ENCODE data around the gene CELA3A.
"Not testable (repeated sequence)": the region's sequence is repeated elsewhere in the genome, so short reads cannot be mapped to it uniquely, and the experiment has no call there.

The CELA3A gene

GRCh38 chr1:22021061-22021460 is 19.6 kb downstream of the CELA3A start:
- DNase-seq: no peak

DNA sequence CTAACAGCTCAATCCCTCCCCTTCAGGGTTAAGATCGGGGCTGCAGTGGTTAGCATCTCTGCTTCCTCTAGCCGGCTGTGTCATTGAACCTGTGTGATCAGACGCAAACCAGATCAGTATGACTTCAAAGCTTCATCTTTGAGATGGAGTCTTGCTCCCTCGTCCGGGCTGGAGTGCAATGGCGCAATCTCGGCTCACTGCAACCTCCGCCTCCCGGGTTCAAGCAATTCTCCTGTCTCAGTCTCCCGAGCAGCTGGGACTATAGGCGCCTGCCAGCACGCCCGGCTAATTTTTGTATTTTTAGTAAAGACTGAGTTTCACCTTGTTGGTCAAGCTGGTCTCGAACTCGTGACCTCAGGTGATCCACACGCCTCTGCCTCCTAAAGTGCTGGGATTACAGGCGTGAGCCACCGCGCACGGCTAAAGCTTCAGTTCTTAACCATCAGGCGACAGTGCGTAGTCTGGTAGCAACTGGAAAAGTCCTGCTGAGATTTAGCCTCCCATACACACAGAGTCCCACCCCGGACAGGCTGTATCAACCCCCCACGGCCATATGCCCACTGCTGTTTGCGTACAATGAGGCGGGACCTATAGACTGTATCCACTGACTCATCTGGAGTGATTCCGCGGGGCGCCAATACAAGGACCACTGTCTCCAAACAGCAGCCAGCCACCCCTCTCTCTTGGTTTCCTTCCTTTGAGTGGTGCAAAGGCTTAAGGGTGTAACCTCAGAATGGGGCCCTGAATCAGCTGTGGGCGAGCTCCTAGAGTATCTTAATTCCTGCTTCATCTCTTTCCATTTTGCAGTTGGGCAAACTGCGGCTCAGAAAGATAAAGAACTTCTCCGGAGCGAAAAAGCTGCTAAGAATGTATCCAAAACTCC is 23.3 kb downstream of the CELA3A start:
- peak; percentile 16 to 94 for DNase-seq

DNA sequence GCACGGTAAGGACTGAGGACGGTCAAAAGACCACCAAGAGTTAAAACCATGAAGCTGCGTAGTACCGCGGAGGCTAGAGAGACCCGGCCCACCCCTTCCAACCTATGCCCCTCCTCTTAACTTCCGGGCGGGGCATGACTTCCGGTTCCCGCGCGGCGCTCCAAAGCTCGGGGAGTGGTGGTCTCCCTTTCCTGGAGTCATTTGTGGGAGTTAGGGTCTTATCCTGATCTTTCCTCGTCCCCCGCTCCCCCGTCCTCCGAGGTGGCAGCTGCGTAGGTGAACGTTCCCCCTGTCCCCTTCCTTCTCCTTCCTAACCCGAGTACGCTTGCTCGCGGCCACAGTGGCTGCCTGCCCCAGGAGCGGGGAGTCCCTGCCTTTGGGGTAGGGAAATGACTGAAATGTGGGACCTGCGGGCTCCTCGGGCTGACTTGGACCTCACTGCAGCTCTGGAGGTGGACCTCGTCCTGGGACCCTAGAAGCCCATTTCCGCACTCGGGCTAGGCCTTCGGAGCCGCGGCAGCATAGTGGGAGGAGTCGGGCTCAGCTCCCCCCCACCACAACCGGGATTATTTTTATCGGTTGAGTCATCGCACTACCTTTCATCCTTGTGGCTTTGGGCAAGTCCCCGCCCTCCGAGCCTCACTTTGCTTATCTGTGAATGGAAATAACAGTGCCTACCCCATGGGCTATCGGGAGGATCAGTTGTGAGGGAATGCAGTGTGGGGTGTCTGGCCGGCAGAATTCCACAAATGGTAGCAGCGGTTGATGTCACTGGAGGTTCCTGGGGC is 24.1 kb downstream of the CELA3A start:
- peak; percentile 84 to 94 for DNase-seq

- no peak for DNase-seq
Measured at GRCh38 chr1:22026924-22027289, 25.4 kb downstream of the CELA3A start.

GRCh38 chr1:22030057-22030456 is 28.6 kb downstream of the CELA3A start:
- DNase-seq: no peak

GRCh38 chr1:22030473-22030872 is 29.0 kb downstream of the CELA3A start:
- DNase-seq: no peak

- DNase-seq: no peak
Measured at GRCh38 chr1:22031214-22031962, 29.9 kb downstream of the CELA3A start.

GRCh38 chr1:22034834-22035233 is 33.4 kb downstream of the CELA3A start:
- DNase-seq: not testable (repeated sequence)

DNA sequence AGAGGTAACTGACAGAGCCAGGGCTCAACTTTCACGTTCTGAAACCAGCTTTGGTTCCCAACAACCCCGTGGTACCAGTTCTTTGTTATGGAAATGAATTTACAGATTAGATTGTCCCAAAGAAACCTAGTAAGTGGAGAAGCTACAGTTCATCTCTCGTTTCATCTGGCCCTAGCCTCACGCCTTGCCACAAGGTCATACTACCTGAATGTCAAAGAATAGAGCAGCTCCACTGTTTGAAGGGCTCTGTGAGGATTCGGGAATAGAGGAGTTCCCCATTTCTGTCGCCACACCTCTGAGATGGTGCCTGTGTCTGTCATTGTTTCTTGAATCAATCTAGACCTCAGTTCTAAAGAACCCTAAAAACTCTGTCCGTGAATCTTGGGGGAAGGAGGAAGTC is 36.1 kb downstream of the CELA3A start:
- DNase-seq: no peak

GRCh38 chr1:22038036-22038435 is 36.6 kb downstream of the CELA3A start:
- no peak for DNase-seq

GRCh38 chr1:22039594-22040285 is 38.3 kb downstream of the CELA3A start:
- DNase-seq: no peak

GRCh38 chr1:22040286-22040623 is 38.8 kb downstream of the CELA3A start:
- no peak for DNase-seq

- DNase-seq: no peak
Measured at GRCh38 chr1:22041505-22041904, 40.0 kb downstream of the CELA3A start.

DNA sequence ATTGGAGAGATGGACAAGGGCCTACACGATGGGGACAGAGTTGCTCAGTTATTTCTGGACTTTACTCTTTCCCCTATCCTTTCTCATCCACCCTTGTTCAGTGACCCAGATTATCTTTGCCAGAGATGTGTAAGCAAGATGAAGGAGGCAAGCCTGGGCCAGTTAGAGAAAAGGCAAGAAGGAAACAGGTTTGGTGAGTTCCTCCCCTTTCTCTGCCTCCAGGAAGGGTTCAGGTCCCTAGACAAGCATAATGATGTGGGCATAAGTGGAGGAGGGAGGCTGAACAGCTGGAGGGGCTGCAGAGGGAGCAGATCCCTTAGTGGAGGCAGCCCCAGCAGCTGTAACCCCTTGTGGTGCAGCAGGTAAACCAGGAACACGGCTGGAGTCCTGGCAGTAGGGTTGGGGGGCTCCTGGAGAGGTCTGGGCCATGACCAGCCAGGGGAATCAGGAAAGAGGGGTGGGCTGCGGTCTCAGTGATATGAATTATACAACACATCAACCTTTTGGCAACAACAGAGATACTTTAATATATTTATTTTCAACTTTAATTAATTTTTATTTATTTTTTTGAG is 41.8 kb downstream of the CELA3A start:
- DNase-seq: no peak

GRCh38 chr1:22044690-22045420 is 43.4 kb downstream of the CELA3A start:
- DNase-seq: no peak

GRCh38 chr1:22045604-22046228 is 44.3 kb downstream of the CELA3A start:
- DNase-seq: no peak

GRCh38 chr1:22048351-22049192 is 47.1 kb downstream of the CELA3A start:
- no peak for DNase-seq

- no peak for DNase-seq
Measured at GRCh38 chr1:22050330-22050729, 48.9 kb downstream of the CELA3A start.

GRCh38 chr1:22051607-22052114 is 50.2 kb downstream of the CELA3A start:
- no peak for DNase-seq
